SU-DHL-6 (cell line): ENCODE measurements around the gene ANXA11.
"Not testable (repeated sequence)": the region's sequence is repeated elsewhere in the genome, so short reads cannot be mapped to it uniquely, and the experiment has no call there.

Experiments used
- EZH2phosphoT487 ChIP-seq: fragments of 200-600 bp; sonication (generic), shearing (Covaris generic); conservative IDR thresholded peaks from 2 replicates; pipeline ENCODE4 v1.6.1; 2018; ENCODE audit warnings: mild to moderate bottlenecking, antibody characterized with exemption, low read length, moderate library complexity, mixed read lengths
- TF ChIP-seq, protein P1 (sequence below): fragments of 200-600 bp; sonication (generic); IDR thresholded peaks from one replicate; pipeline ENCODE4 v1.5.1; 2017; ENCODE audit warnings: antibody characterized with exemption, mild to moderate bottlenecking, low read length, moderate library complexity; ENCODE audit not compliant: insufficient read depth, poor library complexity, severe bottlenecking

DNA sequence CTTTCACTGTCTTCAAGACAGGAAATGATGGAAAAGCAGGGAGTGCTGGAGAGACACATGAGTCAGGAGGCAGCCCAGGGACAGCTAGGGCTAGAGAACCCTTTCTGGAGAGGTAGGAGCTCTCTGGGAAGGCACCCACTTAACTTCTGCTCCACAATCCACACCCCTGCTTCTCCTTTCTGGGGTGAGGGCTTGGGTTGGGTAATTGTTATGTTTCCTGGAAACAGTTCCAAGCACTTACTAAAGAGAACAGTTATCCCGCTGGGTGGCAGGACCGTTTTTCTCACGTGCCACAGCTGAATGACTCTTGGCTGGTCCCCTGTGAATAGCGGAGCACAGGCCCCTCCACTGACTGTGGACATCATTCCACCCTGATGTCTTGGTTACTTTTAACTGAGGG, 44.6 kb upstream of the ANXA11 start:
- TF ChIP-seq, protein P1, sequence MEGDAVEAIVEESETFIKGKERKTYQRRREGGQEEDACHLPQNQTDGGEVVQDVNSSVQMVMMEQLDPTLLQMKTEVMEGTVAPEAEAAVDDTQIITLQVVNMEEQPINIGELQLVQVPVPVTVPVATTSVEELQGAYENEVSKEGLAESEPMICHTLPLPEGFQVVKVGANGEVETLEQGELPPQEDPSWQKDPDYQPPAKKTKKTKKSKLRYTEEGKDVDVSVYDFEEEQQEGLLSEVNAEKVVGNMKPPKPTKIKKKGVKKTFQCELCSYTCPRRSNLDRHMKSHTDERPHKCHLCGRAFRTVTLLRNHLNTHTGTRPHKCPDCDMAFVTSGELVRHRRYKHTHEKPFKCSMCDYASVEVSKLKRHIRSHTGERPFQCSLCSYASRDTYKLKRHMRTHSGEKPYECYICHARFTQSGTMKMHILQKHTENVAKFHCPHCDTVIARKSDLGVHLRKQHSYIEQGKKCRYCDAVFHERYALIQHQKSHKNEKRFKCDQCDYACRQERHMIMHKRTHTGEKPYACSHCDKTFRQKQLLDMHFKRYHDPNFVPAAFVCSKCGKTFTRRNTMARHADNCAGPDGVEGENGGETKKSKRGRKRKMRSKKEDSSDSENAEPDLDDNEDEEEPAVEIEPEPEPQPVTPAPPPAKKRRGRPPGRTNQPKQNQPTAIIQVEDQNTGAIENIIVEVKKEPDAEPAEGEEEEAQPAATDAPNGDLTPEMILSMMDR, result not testable (repeated sequence)
- not testable (repeated sequence) for TF ChIP-seq EZH2phosphoT487
